Fibroblast of peridontal ligament (primary cell): Measurements from ENCODE around the gene AVP.
"Not testable (repeated sequence)": the region's sequence is repeated elsewhere in the genome, so short reads cannot be mapped to it uniquely, and the experiment has no call there.

Experiments
- DNase-seq: peaks from one replicate; pipeline ENCODE4 v3.0.0-alpha.2; 2010; ENCODE audit errors: extremely low read depth

The AVP gene

DNA sequence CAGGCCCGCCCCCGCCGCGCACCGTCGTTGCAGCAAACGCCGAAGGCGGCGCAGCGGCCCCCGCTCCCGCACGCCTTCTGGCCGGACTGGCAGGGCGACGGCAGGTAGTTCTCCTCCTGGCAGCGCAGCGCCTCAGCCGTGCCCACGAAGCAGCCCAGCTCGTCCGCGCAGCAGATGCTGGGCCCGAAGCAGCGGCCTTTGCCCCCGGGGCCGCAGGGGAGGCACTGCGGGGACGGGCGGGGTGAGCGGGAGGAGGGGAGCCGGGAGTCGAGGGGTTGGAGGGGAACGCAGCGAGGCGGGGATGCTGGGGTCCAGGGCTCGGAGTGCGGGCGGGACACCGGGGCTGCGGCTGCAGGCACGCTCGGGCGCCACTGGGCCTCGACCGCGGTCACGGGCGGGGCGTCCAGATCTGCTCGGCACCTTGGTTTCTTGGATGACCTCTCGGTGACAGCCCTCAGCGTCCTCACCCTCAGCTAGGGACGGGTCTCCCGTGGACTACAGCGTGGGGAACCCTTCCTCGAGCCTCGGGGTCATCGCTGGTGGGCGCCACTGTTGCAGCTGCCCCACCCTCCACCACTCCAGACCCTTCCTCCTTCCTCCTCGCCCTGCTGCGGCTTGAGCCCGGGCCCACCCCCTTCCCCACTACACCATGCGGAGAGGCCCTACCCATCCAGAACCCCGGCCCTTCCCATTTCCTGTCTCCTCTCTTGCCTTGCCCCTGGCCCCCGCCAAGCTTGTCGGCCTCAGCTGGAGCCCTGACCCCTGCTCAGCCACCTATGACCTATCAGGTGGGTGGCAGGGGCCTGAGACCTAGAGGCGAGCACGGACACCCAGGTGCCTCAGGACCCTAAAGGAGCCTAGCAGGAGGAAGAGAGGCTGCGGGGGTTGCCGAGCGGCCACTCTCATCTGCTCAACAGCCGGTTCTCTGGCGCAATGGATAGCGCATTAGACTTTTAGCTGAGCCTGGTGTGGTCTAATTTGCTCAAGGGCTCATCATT is 1.3 kb downstream of the AVP start:
- no peak for DNase-seq

- no peak for DNase-seq
These were observed 2.1 kb downstream of the AVP start for GRCh38 chr20:3082306-3082951.

DNA sequence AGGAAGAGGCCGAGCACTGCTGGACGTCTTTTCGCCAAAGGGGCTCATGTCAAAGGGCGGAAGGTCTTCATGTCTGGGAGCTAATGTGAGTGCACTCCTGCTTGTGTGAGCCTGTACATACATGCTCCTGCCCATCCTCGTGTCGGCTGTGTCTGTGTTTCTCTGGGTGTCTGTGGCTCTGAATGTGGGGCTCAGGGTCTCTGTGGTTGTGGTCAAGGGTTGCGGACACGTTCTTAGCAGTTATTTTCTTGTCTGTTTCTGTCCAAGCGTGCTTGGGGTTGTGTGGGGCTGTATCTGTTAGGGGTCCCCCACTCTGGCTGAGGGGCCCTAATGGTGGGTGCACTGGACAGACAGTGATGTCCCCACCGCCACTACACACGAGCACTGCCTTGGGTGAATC is 2.9 kb downstream of the AVP start:
- no peak for DNase-seq

GRCh38 chr20:3080939-3081388 is 3.6 kb downstream of the AVP start:
- DNase-seq: peak; percentile 60

GRCh38 chr20:3077618-3078134 is 6.8 kb downstream of the AVP start:
- DNase-seq: no peak

- not testable (repeated sequence) for DNase-seq
These were observed 9.2 kb downstream of the AVP start for GRCh38 chr20:3075315-3075714.

- DNase-seq: no peak
These were observed 9.7 kb downstream of the AVP start for GRCh38 chr20:3074812-3075211.

GRCh38 chr20:3073251-3073643 is 11.3 kb downstream of the AVP start:
- DNase-seq: not testable (repeated sequence)

- no peak for DNase-seq
These were observed 11.8 kb downstream of the AVP start for GRCh38 chr20:3072530-3073250.

- DNase-seq: no peak
These were observed 12.7 kb downstream of the AVP start, which contains the start of gene OXT for GRCh38 chr20:3071610-3072529. TSS of gene OXT (plus strand) at chr20:3071620. CDS start at chr20:3071656, 36 bp downstream.

- no peak for DNase-seq
These were observed 13.3 kb downstream of the AVP start for GRCh38 chr20:3071266-3071609.

- no peak for DNase-seq
These were observed 13.8 kb downstream of the AVP start for GRCh38 chr20:3070725-3071124.

DNA sequence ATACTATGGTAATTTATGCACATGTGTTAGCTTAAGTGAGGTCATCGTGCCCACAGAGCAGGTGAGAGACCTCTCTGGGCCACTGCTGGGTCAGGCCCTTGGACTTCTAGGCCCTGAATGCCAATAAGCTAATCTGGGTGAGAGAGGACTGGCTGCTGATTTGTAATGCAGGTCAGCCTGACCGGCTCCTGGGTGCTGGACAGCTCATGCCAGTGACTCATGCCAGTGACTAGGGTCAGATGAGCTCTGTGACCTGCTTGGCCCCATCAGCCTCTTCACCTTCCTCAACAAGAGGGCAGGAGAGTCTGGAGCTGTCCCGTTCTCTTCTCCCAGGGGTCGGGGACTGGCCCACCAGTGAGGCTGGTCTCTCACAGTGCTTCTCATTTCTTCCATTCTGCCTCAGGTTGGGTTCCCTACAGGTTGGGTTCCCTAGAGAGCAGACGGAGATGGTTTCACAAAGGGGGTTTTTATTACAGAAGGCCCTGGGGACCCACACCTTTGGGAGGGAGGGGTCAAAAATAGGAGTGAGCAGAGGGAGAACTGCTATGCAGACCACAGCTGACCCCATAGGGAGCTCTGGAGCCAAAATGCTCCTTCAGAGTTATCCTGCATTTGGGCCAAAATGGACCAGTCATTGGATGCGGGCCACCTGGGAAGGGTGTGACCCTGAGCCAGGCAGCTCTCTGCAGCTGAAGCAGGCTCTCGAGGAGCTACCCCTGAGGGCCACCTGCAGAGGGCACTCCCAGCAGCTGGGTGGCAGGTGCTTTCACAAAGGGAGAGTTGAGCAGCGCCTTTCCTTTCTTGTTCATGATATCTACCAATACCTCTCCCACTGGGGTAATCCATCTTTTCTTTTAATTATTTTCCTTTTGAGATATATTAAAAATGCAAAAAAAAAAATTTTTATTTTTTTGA is 15.3 kb downstream of the AVP start:
- DNase-seq: peak; percentile 10

DNA sequence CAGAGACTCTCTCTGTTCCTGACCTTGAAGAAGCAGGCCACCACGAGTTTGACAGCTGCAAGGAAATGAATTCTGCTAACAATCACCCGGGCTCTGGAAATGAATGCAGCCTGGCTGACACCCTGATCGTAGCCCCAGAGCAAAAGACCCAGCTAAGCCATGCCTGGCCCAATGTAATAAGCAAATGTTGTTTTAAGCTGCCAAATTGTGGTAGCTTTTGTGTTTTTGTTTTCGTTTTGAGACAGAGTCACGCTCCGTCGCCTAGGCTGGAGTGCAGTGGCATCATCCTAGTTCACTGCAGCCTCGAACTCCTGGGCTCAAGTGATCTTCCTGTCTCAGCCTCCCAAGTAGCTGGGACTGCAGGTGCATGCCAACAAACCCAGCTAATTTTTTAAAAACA is 16.4 kb downstream of the AVP start:
- DNase-seq: no peak

DNA sequence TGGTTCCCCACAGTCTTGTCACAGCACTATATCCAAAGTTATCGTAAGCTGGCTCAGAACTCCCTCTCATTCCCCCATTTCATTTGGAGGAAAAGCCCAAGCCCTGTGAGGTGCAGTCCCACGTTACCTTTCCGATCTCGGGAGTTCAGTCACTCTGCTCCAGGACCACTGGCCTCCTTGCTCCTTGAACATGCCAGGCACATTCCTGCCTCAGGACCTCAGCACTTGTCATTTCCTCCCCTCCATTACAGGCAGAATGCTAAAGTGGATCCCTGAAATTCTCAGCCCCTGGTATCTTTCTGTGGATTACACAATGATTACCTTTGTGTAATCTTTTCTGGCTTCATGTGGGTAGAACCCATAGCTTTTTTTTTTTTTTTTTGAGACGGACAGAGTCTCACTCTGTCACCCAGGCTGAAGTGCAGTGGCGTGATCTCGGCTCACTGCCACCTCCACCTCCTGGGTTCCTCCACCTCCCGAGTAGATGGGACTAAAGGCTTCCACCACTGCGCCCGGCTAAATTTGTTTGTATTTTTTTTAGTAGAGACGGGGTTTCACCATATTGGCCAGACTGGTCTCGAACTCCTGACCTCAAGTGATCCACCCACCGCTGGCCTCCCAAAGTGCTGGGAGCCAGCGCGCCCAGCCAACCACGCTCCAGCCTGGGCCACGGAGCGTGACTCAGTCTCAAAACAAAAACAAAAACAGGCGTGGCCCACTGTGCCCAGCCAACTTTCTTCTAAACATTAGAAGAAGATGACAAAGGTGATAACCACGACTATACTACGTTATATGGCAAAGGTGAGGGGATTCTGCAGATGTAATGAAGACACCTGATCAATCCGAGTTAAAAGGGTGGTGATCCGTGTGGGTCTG is 17.1 kb downstream of the AVP start:
- DNase-seq: no peak

DNA sequence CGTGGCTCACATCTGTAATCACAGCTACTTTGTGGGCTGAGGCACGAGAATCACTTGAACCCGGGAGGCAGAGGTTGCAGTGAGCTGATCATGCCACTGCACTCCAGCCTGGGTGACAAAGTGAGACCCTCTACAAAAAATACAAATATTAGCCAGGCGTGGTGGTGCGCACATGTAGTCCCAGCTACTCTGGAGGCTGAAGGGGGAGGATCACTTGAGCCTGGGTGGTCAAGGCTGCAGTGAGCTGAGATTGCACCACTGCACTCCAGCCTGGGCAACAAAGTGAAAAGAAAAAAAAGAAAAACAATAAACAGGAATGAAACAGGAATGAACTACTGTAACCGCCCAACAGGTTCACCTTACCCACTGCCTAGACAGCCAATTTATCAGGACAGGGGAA is 20.4 kb downstream of the AVP start:
- not testable (repeated sequence) for DNase-seq

- DNase-seq: no peak
These were observed 25.0 kb downstream of the AVP start for GRCh38 chr20:3059489-3059888.

- DNase-seq: no peak
These were observed 33.0 kb downstream of the AVP start for GRCh38 chr20:3051385-3052019.
